ENCODE results near the gene XRCC1.
"Not testable (repeated sequence)": the region's sequence is repeated elsewhere in the genome, so short reads cannot be mapped to it uniquely, and the experiment has no call there.

The XRCC1 gene

GRCh38 chr19:43575156-43575950 lies at the start of gene XRCC1, which contains the start of gene PINLYP:
TSS of gene XRCC1 (minus strand) at chr19:43575527. CDS start at chr19:43575458, 69 bp downstream.
TSS of gene PINLYP (plus strand) at chr19:43575801. CDS start at chr19:43577192, 1,391 bp downstream.
- peak; percentile 91 for DNase-seq

- peak; percentile 82 for DNase-seq
These were observed 49.6 kb upstream of the XRCC1 start for GRCh38 chr19:43624933-43625332.

- no peak for DNase-seq
These were observed 48.8 kb upstream of the XRCC1 start for GRCh38 chr19:43623889-43624670.

GRCh38 chr19:43622956-43623355 lies 47.6 kb upstream of the XRCC1 start:
- no peak for DNase-seq

GRCh38 chr19:43622070-43622469 lies 46.7 kb upstream of the XRCC1 start:
- DNase-seq: no peak

GRCh38 chr19:43620061-43621001 lies 45.0 kb upstream of the XRCC1 start:
- DNase-seq: no peak

GRCh38 chr19:43619262-43620060 lies 44.1 kb upstream of the XRCC1 start, which contains the start of gene ZNF428:
TSS of gene ZNF428 (minus strand) at chr19:43619629. CDS start at chr19:43614304, 5,325 bp downstream.
- DNase-seq: peak; percentile 87

- DNase-seq: no peak
These were observed 43.6 kb upstream of the XRCC1 start for GRCh38 chr19:43618921-43619261.

- DNase-seq: no peak
These were observed 41.6 kb upstream of the XRCC1 start for GRCh38 chr19:43616954-43617353.

- DNase-seq: no peak
These were observed 41.0 kb upstream of the XRCC1 start for GRCh38 chr19:43616306-43616705.

GRCh38 chr19:43612374-43612773 lies 37.0 kb upstream of the XRCC1 start:
- no peak for DNase-seq

- no peak for DNase-seq
These were observed 36.5 kb upstream of the XRCC1 start, which contains the start of gene SRRM5 for GRCh38 chr19:43611788-43612187. TSS of gene SRRM5 (plus strand) at chr19:43612088. CDS start at chr19:43612122, 34 bp downstream.

GRCh38 chr19:43610493-43610892 lies 35.2 kb upstream of the XRCC1 start:
- DNase-seq: no peak

- DNase-seq: no peak
These were observed 34.5 kb upstream of the XRCC1 start for GRCh38 chr19:43609872-43610271.

- no peak for DNase-seq
These were observed 32.2 kb upstream of the XRCC1 start for GRCh38 chr19:43607238-43608205.

- no peak for DNase-seq
These were observed 31.4 kb upstream of the XRCC1 start for GRCh38 chr19:43606569-43607229.

GRCh38 chr19:43605875-43606568 lies 30.7 kb upstream of the XRCC1 start:
- no peak for DNase-seq

GRCh38 chr19:43600326-43600725 lies 25.0 kb upstream of the XRCC1 start:
- DNase-seq: not testable (repeated sequence)

- no peak for DNase-seq
These were observed 24.4 kb upstream of the XRCC1 start for GRCh38 chr19:43599635-43600295.

Data from activated CD4-positive, CD25-positive, alpha-beta regulatory T cell treated with anti-CD3 and anti-CD28 coated beads, Interleukin-2, amount 50 U/mL, for 72 hours (primary cell).